GM10266 (cell line): ENCODE results near the gene TEAD2.
"Not testable (repeated sequence)": the region's sequence is repeated elsewhere in the genome, so short reads cannot be mapped to it uniquely, and the experiment has no call there.

Experiments
- DNase-seq: peaks from one replicate; pipeline ENCODE4 v3.0.0; 2012; ENCODE audit errors: extremely low spot score
- CTCF ChIP-seq: IDR thresholded peaks from 2 replicates; pipeline ENCODE4 v1.5.1; 2012; ENCODE audit warnings: mild to moderate bottlenecking, low read depth; ENCODE audit not compliant: control insufficient read depth, insufficient read depth; ENCODE audit errors: missing control alignments

The TEAD2 gene

GRCh38 chr19:49335784-49336481, 26.3 kb downstream of the TEAD2 start:
- DNase-seq: peak; percentile 74
- TF ChIP-seq CTCF: no peak

GRCh38 chr19:49335071-49335783, 27.0 kb downstream of the TEAD2 start, which contains the start of gene CD37:
Gene CD37 (plus strand): TSS chr19:49335406. CDS start chr19:49335541, 135 bp downstream.
- peak; percentile 79 for DNase-seq
- TF ChIP-seq CTCF: no peak

GRCh38 chr19:49333811-49334288, 28.4 kb downstream of the TEAD2 start:
- DNase-seq: peak; percentile 66
- no peak for TF ChIP-seq CTCF

GRCh38 chr19:49333418-49333805, 28.8 kb downstream of the TEAD2 start:
- DNase-seq: no peak
- no peak for TF ChIP-seq CTCF

GRCh38 chr19:49332691-49333417, 29.4 kb downstream of the TEAD2 start:
- not testable (repeated sequence) for DNase-seq

- no peak for TF ChIP-seq CTCF
Measured at GRCh38 chr19:49331616-49332055, 30.6 kb downstream of the TEAD2 start.

GRCh38 chr19:49331187-49331586, 31.0 kb downstream of the TEAD2 start:
- not testable (repeated sequence) for DNase-seq

More at GRCh38 chr19:49331616-49332055, 30.6 kb downstream of the TEAD2 start:
- DNase-seq: peak; percentile 76

GRCh38 chr19:49328741-49329140, 33.5 kb downstream of the TEAD2 start:
- TF ChIP-seq CTCF: no peak
- DNase-seq: no peak
